HG03342 (cell line): Measurements from ENCODE around the gene DOCK2.
A peak's percentile ranks its signal among the peaks of the same experiment; 100 is the strongest.
"Not testable (repeated sequence)": the region's sequence is repeated elsewhere in the genome, so short reads cannot be mapped to it uniquely, and the experiment has no call there.

Experiments
- ATAC-seq: cut with Tn5 transposase; IDR thresholded peaks from one replicate; pipeline ENCODE4 v1.9.1; 2021; ENCODE audit warnings: mild to moderate bottlenecking, moderate library complexity; ENCODE audit not compliant: unreplicated experiment

Gene DOCK2

GRCh38 chr5:169785771-169786618 is 148.9 kb downstream of the DOCK2 start:
- ATAC-seq: no peak

GRCh38 chr5:169788168-169788567 is 151.1 kb downstream of the DOCK2 start:
- ATAC-seq: no peak

GRCh38 chr5:169789417-169789940 is 152.4 kb downstream of the DOCK2 start:
- ATAC-seq: no peak

- ATAC-seq: no peak
Measured at GRCh38 chr5:169791251-169791650, 154.2 kb downstream of the DOCK2 start.

GRCh38 chr5:169795338-169795737 is 158.3 kb downstream of the DOCK2 start:
- ATAC-seq: no peak

GRCh38 chr5:169796731-169797130 is 159.7 kb downstream of the DOCK2 start:
- ATAC-seq: no peak

- no peak for ATAC-seq
Measured at GRCh38 chr5:169797577-169797976, 160.5 kb downstream of the DOCK2 start.

- ATAC-seq: no peak
Measured at GRCh38 chr5:169798438-169798837, 161.4 kb downstream of the DOCK2 start.

- ATAC-seq: no peak
Measured at GRCh38 chr5:169798906-169799660, 162.0 kb downstream of the DOCK2 start.

- ATAC-seq: no peak
Measured at GRCh38 chr5:169801324-169801777, 164.3 kb downstream of the DOCK2 start.

- ATAC-seq: no peak
Measured at GRCh38 chr5:169801781-169802180, 164.7 kb downstream of the DOCK2 start.

- ATAC-seq: no peak
Measured at GRCh38 chr5:169803077-169803981, 166.3 kb downstream of the DOCK2 start.

GRCh38 chr5:169804861-169805260 is 167.8 kb downstream of the DOCK2 start:
- ATAC-seq: no peak

GRCh38 chr5:169805527-169805934 is 168.5 kb downstream of the DOCK2 start:
- ATAC-seq: peak; percentile 76

- ATAC-seq: peak; percentile 62
Measured at GRCh38 chr5:169805937-169806700, 169.0 kb downstream of the DOCK2 start.

- no peak for ATAC-seq
Measured at GRCh38 chr5:169808118-169808581, 171.1 kb downstream of the DOCK2 start.

- not testable (repeated sequence) for ATAC-seq
Measured at GRCh38 chr5:169808880-169809279, 171.8 kb downstream of the DOCK2 start.

- ATAC-seq: no peak
Measured at GRCh38 chr5:169809281-169809680, 172.2 kb downstream of the DOCK2 start.

GRCh38 chr5:169810524-169810923 is 173.4 kb downstream of the DOCK2 start:
- ATAC-seq: no peak

- ATAC-seq: no peak
Measured at GRCh38 chr5:169811023-169811422, 173.9 kb downstream of the DOCK2 start.
